Measurements from ENCODE around the gene SKP2. TPM values are rescaled to one million over a fixed set of nuclear protein-coding genes. Genes with fewer than 3 reads are reported as not detected.

The SKP2 gene
- total RNA-seq, 4 donors from 2014 or later: 2.3 to 56.8 (median 9.5) TPM

DNA sequence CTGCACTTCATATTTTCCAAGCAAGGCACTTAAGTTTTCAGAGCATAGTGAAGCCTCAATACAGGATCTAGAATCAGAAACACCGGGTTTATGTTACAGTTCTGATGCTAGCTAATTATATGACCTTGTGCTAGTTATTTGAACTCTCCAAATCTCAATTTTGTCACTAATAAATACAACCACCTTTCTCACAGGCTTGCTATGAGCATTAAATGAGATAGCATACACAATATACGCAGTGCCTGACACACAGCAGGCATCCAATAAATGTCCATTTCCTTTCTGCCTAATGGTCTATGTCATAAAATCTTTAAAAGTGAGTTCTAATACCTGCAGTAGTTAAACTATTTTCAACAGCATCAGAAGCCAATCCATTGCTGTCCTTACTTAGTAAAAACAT lies 56.9 kb downstream of the SKP2 start:
- DNase-seq: no peak
- Histone ChIP-seq H3K4me3 (no peak overlapping the region), H3K4me1 (no peaks in the 10 kb centered on the region), H3K36me3 (no peaks in the 10 kb centered on the region), H3K9me3 (no peaks in the 10 kb centered on the region), H3K27me3 (no peaks in the 10 kb centered on the region), H3K27ac (no peak overlapping the region)
- TF ChIP-seq POLR2A (IDR thresholded peaks at IDR 0.05): no peak
- TF ChIP-seq, protein P1, sequence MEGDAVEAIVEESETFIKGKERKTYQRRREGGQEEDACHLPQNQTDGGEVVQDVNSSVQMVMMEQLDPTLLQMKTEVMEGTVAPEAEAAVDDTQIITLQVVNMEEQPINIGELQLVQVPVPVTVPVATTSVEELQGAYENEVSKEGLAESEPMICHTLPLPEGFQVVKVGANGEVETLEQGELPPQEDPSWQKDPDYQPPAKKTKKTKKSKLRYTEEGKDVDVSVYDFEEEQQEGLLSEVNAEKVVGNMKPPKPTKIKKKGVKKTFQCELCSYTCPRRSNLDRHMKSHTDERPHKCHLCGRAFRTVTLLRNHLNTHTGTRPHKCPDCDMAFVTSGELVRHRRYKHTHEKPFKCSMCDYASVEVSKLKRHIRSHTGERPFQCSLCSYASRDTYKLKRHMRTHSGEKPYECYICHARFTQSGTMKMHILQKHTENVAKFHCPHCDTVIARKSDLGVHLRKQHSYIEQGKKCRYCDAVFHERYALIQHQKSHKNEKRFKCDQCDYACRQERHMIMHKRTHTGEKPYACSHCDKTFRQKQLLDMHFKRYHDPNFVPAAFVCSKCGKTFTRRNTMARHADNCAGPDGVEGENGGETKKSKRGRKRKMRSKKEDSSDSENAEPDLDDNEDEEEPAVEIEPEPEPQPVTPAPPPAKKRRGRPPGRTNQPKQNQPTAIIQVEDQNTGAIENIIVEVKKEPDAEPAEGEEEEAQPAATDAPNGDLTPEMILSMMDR (IDR thresholded peaks at IDR 0.05): no peak
- intact Hi-C loops (cut with DNase I; ENCODE audit: low total_unique reads): no loop called here

DNA sequence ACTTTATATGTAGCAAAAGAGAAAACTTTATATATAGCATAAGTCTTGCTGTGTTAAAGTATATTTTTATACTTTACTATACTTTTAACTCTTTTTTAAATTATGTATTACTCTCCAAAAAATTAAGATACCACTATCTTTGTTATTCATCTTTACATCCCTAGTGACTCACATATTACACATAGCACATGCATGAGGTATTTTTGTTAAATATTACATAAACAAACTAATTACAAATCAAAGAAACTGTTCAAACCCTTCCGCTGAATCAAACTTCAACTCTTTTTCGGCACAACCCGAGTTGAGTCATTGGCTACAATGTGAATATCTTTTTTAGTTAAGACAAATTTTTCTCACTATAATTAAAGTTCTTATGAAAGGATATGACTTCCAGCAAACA lies 57.8 kb downstream of the SKP2 start:
- intact Hi-C loops (cut with DNase I; ENCODE audit: low total_unique reads): no loop called here
- no peaks in the 10 kb centered on the region for H3K27me3 ChIP-seq
- no peaks in the 10 kb centered on the region for H3K9me3 ChIP-seq
- H3K4me1 ChIP-seq: no peaks in the 10 kb centered on the region
- H3K36me3 ChIP-seq: no peaks in the 10 kb centered on the region
- H3K4me3 ChIP-seq: no peak overlapping the region
- H3K27ac ChIP-seq: no peak overlapping the region
- no peak for TF ChIP-seq POLR2A (IDR thresholded peaks at IDR 0.05)
- TF ChIP-seq, protein P1 (IDR thresholded peaks at IDR 0.05): no peak
- DNase-seq: no peak

DNA sequence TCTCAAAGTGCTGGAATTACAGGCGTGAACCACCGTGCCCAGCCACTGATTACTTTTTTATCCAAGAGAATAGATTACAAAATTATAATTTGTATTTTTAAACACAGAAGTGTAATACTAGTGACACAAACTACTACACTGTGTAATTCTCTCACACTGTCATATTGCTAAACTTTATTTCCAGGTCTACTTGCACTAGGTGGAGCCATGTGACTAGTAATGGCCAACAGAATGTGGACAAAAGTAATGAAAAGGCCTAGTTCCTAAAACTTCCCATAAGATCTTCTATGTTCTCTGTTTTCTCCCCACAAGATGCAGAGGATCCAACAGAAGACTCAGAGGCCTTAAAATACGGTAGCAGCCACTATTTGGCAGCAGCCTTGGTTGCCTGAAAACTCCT lies 62.5 kb downstream of the SKP2 start:
- no peaks in the 10 kb centered on the region for H3K36me3 ChIP-seq
- no peaks in the 10 kb centered on the region for H3K4me1 ChIP-seq
- no peaks in the 10 kb centered on the region for H3K9me3 ChIP-seq
- no peak overlapping the region for H3K4me3 ChIP-seq
- no peak for TF ChIP-seq POLR2A (IDR thresholded peaks at IDR 0.05)
- TF ChIP-seq, protein P1 (IDR thresholded peaks at IDR 0.05): no peak
- no peak for DNase-seq
- intact Hi-C loops (cut with DNase I; ENCODE audit: low total_unique reads): no loop called here
- H3K27ac ChIP-seq: no peak overlapping the region
- no peaks in the 10 kb centered on the region for H3K27me3 ChIP-seq

DNA sequence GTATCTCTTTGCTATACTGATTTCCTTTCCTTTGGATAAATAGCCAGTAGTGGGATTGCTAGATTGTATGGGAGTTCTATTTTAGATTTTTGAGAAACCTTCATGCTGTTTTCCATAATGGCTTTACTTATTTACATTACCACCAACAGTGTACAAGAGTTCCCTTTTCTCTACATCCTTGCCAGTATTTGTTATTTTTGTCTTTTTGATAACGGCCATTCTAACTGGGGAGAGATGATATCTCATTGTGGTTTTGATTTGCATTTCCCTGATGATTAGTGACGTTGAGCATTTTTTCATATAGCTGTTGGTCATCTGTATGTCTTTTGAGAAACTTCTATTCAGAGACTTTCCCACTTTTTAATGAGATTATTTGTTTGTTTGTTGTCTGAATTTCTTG lies 64.0 kb downstream of the SKP2 start:
- Histone ChIP-seq H3K4me3 (no peak overlapping the region), H3K9me3 (no peaks in the 10 kb centered on the region), H3K27me3 (no peaks in the 10 kb centered on the region), H3K27ac (no peak overlapping the region), H3K36me3 (no peaks in the 10 kb centered on the region), H3K4me1 (no peaks in the 10 kb centered on the region)
- TF ChIP-seq, protein P1 (IDR thresholded peaks at IDR 0.05): no peak
- no peak for TF ChIP-seq POLR2A (IDR thresholded peaks at IDR 0.05)
- DNase-seq: no peak
- intact Hi-C loops (cut with DNase I; ENCODE audit: low total_unique reads): no loop called here

DNA sequence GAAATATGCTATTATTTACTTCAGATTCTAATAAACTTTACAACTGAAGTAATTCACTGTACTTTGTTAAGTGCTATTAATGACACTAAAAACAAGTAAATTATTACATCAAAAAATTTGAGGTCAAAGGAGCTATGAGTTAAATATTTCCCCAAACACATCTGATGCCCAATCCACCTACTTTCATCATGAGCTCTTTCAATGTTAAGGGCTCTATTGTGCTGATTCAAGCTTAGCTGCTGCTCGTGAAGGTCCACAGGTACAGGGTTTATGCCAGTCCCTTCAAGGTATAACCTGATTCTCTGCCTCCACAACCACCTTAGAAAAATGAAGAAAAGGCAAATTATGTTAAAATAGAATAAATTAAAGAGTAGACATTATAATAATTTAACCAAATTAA lies 65.7 kb downstream of the SKP2 start:
- intact Hi-C loops (cut with DNase I; ENCODE audit: low total_unique reads): no loop called here

More for the DNA sequence above, 65.7 kb downstream of the SKP2 start:
- no peak for TF ChIP-seq POLR2A (IDR thresholded peaks at IDR 0.05)
- TF ChIP-seq, protein P1 (IDR thresholded peaks at IDR 0.05): no peak
- Histone ChIP-seq H3K36me3 (no peaks in the 10 kb centered on the region), H3K4me1 (no peaks in the 10 kb centered on the region), H3K9me3 (no peaks in the 10 kb centered on the region), H3K27me3 (no peaks in the 10 kb centered on the region), H3K4me3 (no peak overlapping the region), H3K27ac (no peak overlapping the region)
- DNase-seq: no peak
